GM12878 (cell line): Measurements from ENCODE around the gene RECQL5. TPM values are rescaled to one million over a fixed set of nuclear protein-coding genes. Genes with fewer than 3 reads are reported as not detected.

ENCODE experiments used
- ATAC-seq: fragments of 200-7000 bp; cut with Tn5 transposase; 3 replicates; pipeline ENCODE4 v1.9.1; 2020; ENCODE audit warnings: mild to moderate bottlenecking, moderate library complexity
- BruUV-seq: library from RNA; stranded (reverse); fragments of 400-500 nt; replicated peaks from 2 replicates; lab custom pipeline; 2021; lab: Mats Ljungman, UMichigan
- CTCF ChIA-PET: fragments of 300-600 bp; sonication (Branson Sonifier 250); formaldehyde crosslinking; extraction: SDS; loops from one replicate; lab custom pipeline; 2021; ENCODE audit warnings: inconsistent platforms; lab: Yijun Ruan, JAX
- POLR2A ChIA-PET: fragments of 350-600 bp; formaldehyde crosslinking; extraction: SDS; loops from one replicate; lab custom pipeline; 2021; ENCODE audit warnings: inconsistent platforms; lab: Charles Lee
- RAD21 ChIA-PET: fragments of 300-600 bp; sonication (Branson Sonifier 250); formaldehyde crosslinking; loops from one replicate; lab custom pipeline; 2023; ENCODE audit warnings: antibody characterized with exemption; ENCODE audit not compliant: unreplicated experiment; lab: Charles Lee
- SMC1A ChIA-PET: fragments of 300-600 bp; sonication (Branson Sonifier 250); formaldehyde crosslinking; loops from one replicate; lab custom pipeline; 2023; ENCODE audit not compliant: unreplicated experiment, uncharacterized antibody; lab: Charles Lee
- DNase-seq: peaks from one replicate; pipeline ENCODE4 v3.0.0-alpha.2; 2011; ENCODE audit warnings: low read depth, low spot score
- FAIRE-seq: peaks from 3 replicates; lab custom pipeline; 2011; peaks lifted over from hg19 to GRCh38; lab: Jason Lieb, UNC
- H2AFZ ChIP-seq: 2 replicates; pipeline ENCODE4 v1.6.0; 2011; ENCODE audit warnings: low read depth, low read length, control low read depth; ENCODE audit not compliant: control insufficient read depth
- H3K27ac ChIP-seq: 2 replicates; pipeline ENCODE4 v1.5.1; 2011; ENCODE audit warnings: control low read depth; ENCODE audit not compliant: control insufficient read depth, insufficient read depth
- H3K27me3 ChIP-seq, 2 experiments: replicated peaks in 1 of 2; 2 replicates each; pipeline versions ENCODE4 v1.6.0 to v1.6.1; 2011; ENCODE audit warnings: low read length in 1 of 2; ENCODE audit not compliant: control insufficient read depth in 2 of 2, insufficient read depth in 2 of 2
- H3K36me3 ChIP-seq, 2 experiments: 2 replicates each; pipeline ENCODE4 v1.5.1; 2011; ENCODE audit warnings: low read length in 1 of 2; ENCODE audit not compliant: control insufficient read depth in 2 of 2, insufficient read depth in 2 of 2
- H3K4me1 ChIP-seq: 2 replicates; pipeline ENCODE4 v1.6.1; 2011; ENCODE audit warnings: mild to moderate bottlenecking, low read length, moderate library complexity, mixed read lengths; ENCODE audit not compliant: control insufficient read depth, insufficient read depth
- H3K4me2 ChIP-seq: 2 replicates; pipeline ENCODE4 v1.6.0; 2011; ENCODE audit warnings: control low read depth; ENCODE audit not compliant: control insufficient read depth, insufficient read depth
- H3K4me3 ChIP-seq: fragments of 200-600 bp; sonication (generic); 2 replicates; pipeline ENCODE4 v1.5.1; 2016
- H3K79me2 ChIP-seq: 2 replicates; pipeline ENCODE4 v1.6.0; 2011; ENCODE audit warnings: low read length; ENCODE audit not compliant: control insufficient read depth, insufficient read depth
- H3K9ac ChIP-seq: 2 replicates; pipeline ENCODE4 v1.8.0; 2011; ENCODE audit warnings: low read length, control low read depth, mixed read lengths; ENCODE audit not compliant: control insufficient read depth, insufficient read depth
- H3K9me3 ChIP-seq: replicated peaks from 3 replicates; pipeline ENCODE4 v1.5.1; 2011; ENCODE audit warnings: mild to moderate bottlenecking, low read length; ENCODE audit not compliant: control insufficient read depth, insufficient read depth
- H4K20me1 ChIP-seq: 2 replicates; pipeline ENCODE4 v1.6.0; 2011; ENCODE audit not compliant: control insufficient read depth, insufficient read depth
- CTCF ChIP-seq, 3 experiments: IDR thresholded peaks in 2 of 3; conservative IDR thresholded peaks in 1 of 3; 2 replicates each; pipeline ENCODE4 v1.5.1; 2011; ENCODE audit warnings: low read depth in 3 of 3, low read length in 3 of 3, mild to moderate bottlenecking in 3 of 3, control low read depth in 2 of 3, moderate library complexity in 2 of 3, inconsistent platforms in 1 of 3, mixed read lengths in 1 of 3; ENCODE audit not compliant: control insufficient read depth in 2 of 3, insufficient read depth in 1 of 3; ENCODE audit errors: extremely low read depth in 1 of 3
- LARP7 ChIP-seq: fragments of 450-650 bp; IDR thresholded peaks from 2 replicates; pipeline ENCODE4 v1.6.1; 2017; ENCODE audit warnings: mild to moderate bottlenecking
- PKNOX1 ChIP-seq: fragments of 450-650 bp; IDR thresholded peaks from 2 replicates; pipeline ENCODE4 v1.6.1; 2016; ENCODE audit warnings: mild to moderate bottlenecking
- RAD21 ChIP-seq: IDR thresholded peaks from 2 replicates; pipeline ENCODE4 v1.6.1; 2011; ENCODE audit warnings: mild to moderate bottlenecking, low read depth, low read length, moderate library complexity; ENCODE audit not compliant: insufficient read depth
- TCF12 ChIP-seq: IDR thresholded peaks from 2 replicates; pipeline ENCODE4 v1.6.1; 2011; ENCODE audit warnings: low read depth, mild to moderate bottlenecking, low read length
- USF1 ChIP-seq: IDR thresholded peaks from 2 replicates; pipeline ENCODE4 v1.6.1; 2011; ENCODE audit warnings: borderline replicate concordance, low read depth, mild to moderate bottlenecking, moderate library complexity, mixed read lengths, low read length; ENCODE audit not compliant: insufficient read depth; ENCODE audit errors: extremely low read length
- WGBS: methylation state at CpG from one replicate; pipeline ENCODE4 v1.1.6; 2016; ENCODE audit warnings: low lambda C conversion rate; ENCODE audit not compliant: insufficient replicate concordance, insufficient coverage; ENCODE audit errors: missing lambda C conversion rate; 5-methylcytosine and 5-hydroxymethylcytosine counted together
- in situ Hi-C: fragments of 300-500 bp; cut with MboI; formaldehyde crosslinking; loops from 9 replicates; pipeline ENCODE4 v1.14.3; 2018; ENCODE audit warnings: mixed read lengths
- intact Hi-C: fragments of 100-400 bp; cut with micrococcal nuclease; formaldehyde crosslinking; loops from one replicate; pipeline ENCODE4 v1.14.2; 2022; ENCODE audit not compliant: unreplicated experiment
- polyA plus RNA-seq, 11 experiments: library from polyadenylated mRNA; depleted of rRNA in 4 of 11; unstranded in 6 of 11; stranded (reverse) in 5 of 11; fragments of >200 nt; fragmentation: Nextera tagmentation in 4 of 11; fragmentation: Illumina TruSeq in 1 of 11; extraction: Ambion mirVana in 4 of 11; extraction: Trizol in 1 of 11; gene quantifications; 1 replicate in 1 of 11; 2 replicates in 10 of 11; pipeline versions ENCODE4 v1.2.1 to v1.2.3, GENCODE V29; 2011 to 2016; ENCODE audit warnings: inconsistent platforms in 2 of 11, missing spikeins in 2 of 11, low read depth in 1 of 11
- total RNA-seq, 4 experiments: library from RNA; depleted of rRNA in 3 of 4; stranded (reverse); fragments of >200 nt in 3 of 4; fragmentation: Illumina TruSeq in 1 of 4; extraction: Trizol in 1 of 4; gene quantifications; 2 replicates each; pipeline versions ENCODE4 v1.2.1 to v1.2.3, GENCODE V29; 2013 to 2021

Gene RECQL5
- total and polyA plus RNA-seq, 10 of the 15 experiments (the other 5 are each of a cell fraction or from before 2014, with no cell fraction given), result 3.6 to 30.6 (median 20.1) TPM

GRCh38 chr17:75614006-75614405 lies 52.9 kb downstream of the RECQL5 start:
- H4K20me1 ChIP-seq, result no peaks in the 10 kb centered on the region
- intact Hi-C loops (no loop called here), in situ Hi-C loops (no loop called here)
- no TSS peak for BruUV-seq
- H3K27me3 ChIP-seq, result no peaks in the 10 kb centered on the region
- 48% methylated on average over 11 of the region's 12 CpGs for WGBS
- no peak overlapping the region for H3K4me2 ChIP-seq
- no peak for FAIRE-seq
- no peak overlapping the region for H3K4me3 ChIP-seq
- CTCF ChIA-PET, result interaction anchor here (0.6 to 0.7 kb wide), 2 partner anchors 13 to 140 kb away, joined by 3 read pairs; no protein-coding TSS in a partner anchor
- SMC1A ChIA-PET, result no interaction called here
- peak; percentile 59 for ATAC-seq
- no peak overlapping the region for H3K9ac ChIP-seq
- H3K9me3 ChIP-seq, result no peaks in the 10 kb centered on the region
- TF ChIP-seq LARP7 (no peak), USF1 (no peak), TCF12 (no peak), PKNOX1 (no peak), CTCF (IDR thresholded peaks at IDR 0.05 in 2 of 3, conservative IDR thresholded peaks at IDR 0.05 in 1 of 3; ENCODE audit: control insufficient read depth in 2 of 3, extremely low read depth in 1 of 3, insufficient read depth in 1 of 3, low read depth in 3 of 3, low read length in 3 of 3) (peak in 2 of 3 experiments; percentile 17 to 38; a peak in 3 of 6 replicates), RAD21 (peak; percentile 24; the same call in 1 of the 2 replicates)
- no peak for DNase-seq
- RAD21 ChIA-PET, result interaction anchor here (0.7 kb wide), 1 partner anchor 170 kb away, joined by 3 read pairs; no protein-coding TSS in a partner anchor
- POLR2A ChIA-PET, result no interaction called here
- H3K36me3 ChIP-seq, result no peaks in the 10 kb centered on the region
- no peak overlapping the region for H2AFZ ChIP-seq
- H3K4me1 ChIP-seq, result no peaks in the 10 kb centered on the region
- no peak overlapping the region for H3K27ac ChIP-seq
- no peaks in the 10 kb centered on the region for H3K79me2 ChIP-seq
